LNCAP (cell line): ENCODE results near the gene EEF1A2.

ENCODE experiments used
- CTCF ChIP-seq: fragments of 450-650 bp; IDR thresholded peaks from 2 replicates; pipeline ENCODE4 v1.5.1; 2017; ENCODE audit warnings: mild to moderate bottlenecking

Gene EEF1A2

GRCh38 chr20:63494420-63495166 is 4.3 kb downstream of the EEF1A2 start:
- TF ChIP-seq CTCF: no peak

- TF ChIP-seq CTCF: no peak
Observed at GRCh38 chr20:63494084-63494419, 4.8 kb downstream of the EEF1A2 start.

GRCh38 chr20:63493563-63494020 is 5.3 kb downstream of the EEF1A2 start:
- no peak for TF ChIP-seq CTCF

- no peak for TF ChIP-seq CTCF
Observed at GRCh38 chr20:63492982-63493381, 5.9 kb downstream of the EEF1A2 start.

- TF ChIP-seq CTCF: no peak
Observed at GRCh38 chr20:63492518-63492917, 6.4 kb downstream of the EEF1A2 start.

- TF ChIP-seq CTCF: no peak
Observed at GRCh38 chr20:63491635-63492230, 7.2 kb downstream of the EEF1A2 start.

GRCh38 chr20:63491078-63491477 is 7.8 kb downstream of the EEF1A2 start:
- TF ChIP-seq CTCF: no peak

- TF ChIP-seq CTCF: no peak
Observed at GRCh38 chr20:63490416-63490815, 8.5 kb downstream of the EEF1A2 start.
